GM12878 (cell line): ENCODE results near the gene SYTL2. TPM values are rescaled to one million over a fixed set of nuclear protein-coding genes. Genes with fewer than 3 reads are reported as not detected.

Experiments
- ATAC-seq: fragments of 200-7000 bp; cut with Tn5 transposase; 3 replicates; pipeline ENCODE4 v1.9.1; 2020; ENCODE audit warnings: mild to moderate bottlenecking, moderate library complexity
- BruUV-seq: library from RNA; stranded (reverse); fragments of 400-500 nt; replicated peaks from 2 replicates; lab custom pipeline; 2021; lab: Mats Ljungman, UMichigan
- CTCF ChIA-PET: fragments of 300-600 bp; sonication (Branson Sonifier 250); formaldehyde crosslinking; extraction: SDS; loops from one replicate; lab custom pipeline; 2021; ENCODE audit warnings: inconsistent platforms; lab: Yijun Ruan, JAX
- POLR2A ChIA-PET: fragments of 350-600 bp; formaldehyde crosslinking; extraction: SDS; loops from one replicate; lab custom pipeline; 2021; ENCODE audit warnings: inconsistent platforms; lab: Charles Lee
- RAD21 ChIA-PET: fragments of 300-600 bp; sonication (Branson Sonifier 250); formaldehyde crosslinking; loops from one replicate; lab custom pipeline; 2023; ENCODE audit warnings: antibody characterized with exemption; ENCODE audit not compliant: unreplicated experiment; lab: Charles Lee
- SMC1A ChIA-PET: fragments of 300-600 bp; sonication (Branson Sonifier 250); formaldehyde crosslinking; loops from one replicate; lab custom pipeline; 2023; ENCODE audit not compliant: unreplicated experiment, uncharacterized antibody; lab: Charles Lee
- DNase-seq: peaks from one replicate; pipeline ENCODE4 v3.0.0-alpha.2; 2011; ENCODE audit warnings: low read depth, low spot score
- FAIRE-seq: peaks from 3 replicates; lab custom pipeline; 2011; peaks lifted over from hg19 to GRCh38; lab: Jason Lieb, UNC
- H2AFZ ChIP-seq: 2 replicates; pipeline ENCODE4 v1.6.0; 2011; ENCODE audit warnings: low read depth, low read length, control low read depth; ENCODE audit not compliant: control insufficient read depth
- H3K27ac ChIP-seq: 2 replicates; pipeline ENCODE4 v1.5.1; 2011; ENCODE audit warnings: control low read depth; ENCODE audit not compliant: control insufficient read depth, insufficient read depth
- H3K27me3 ChIP-seq, 2 experiments: replicated peaks in 1 of 2; 2 replicates each; pipeline versions ENCODE4 v1.6.0 to v1.6.1; 2011; ENCODE audit warnings: low read length in 1 of 2; ENCODE audit not compliant: control insufficient read depth in 2 of 2, insufficient read depth in 2 of 2
- H3K36me3 ChIP-seq, 2 experiments: 2 replicates each; pipeline ENCODE4 v1.5.1; 2011; ENCODE audit warnings: low read length in 1 of 2; ENCODE audit not compliant: control insufficient read depth in 2 of 2, insufficient read depth in 2 of 2
- H3K4me1 ChIP-seq: 2 replicates; pipeline ENCODE4 v1.6.1; 2011; ENCODE audit warnings: mild to moderate bottlenecking, low read length, moderate library complexity, mixed read lengths; ENCODE audit not compliant: control insufficient read depth, insufficient read depth
- H3K4me2 ChIP-seq: 2 replicates; pipeline ENCODE4 v1.6.0; 2011; ENCODE audit warnings: control low read depth; ENCODE audit not compliant: control insufficient read depth, insufficient read depth
- H3K4me3 ChIP-seq: fragments of 200-600 bp; sonication (generic); 2 replicates; pipeline ENCODE4 v1.5.1; 2016
- H3K79me2 ChIP-seq: 2 replicates; pipeline ENCODE4 v1.6.0; 2011; ENCODE audit warnings: low read length; ENCODE audit not compliant: control insufficient read depth, insufficient read depth
- H3K9ac ChIP-seq: 2 replicates; pipeline ENCODE4 v1.8.0; 2011; ENCODE audit warnings: low read length, control low read depth, mixed read lengths; ENCODE audit not compliant: control insufficient read depth, insufficient read depth
- H3K9me3 ChIP-seq: replicated peaks from 3 replicates; pipeline ENCODE4 v1.5.1; 2011; ENCODE audit warnings: mild to moderate bottlenecking, low read length; ENCODE audit not compliant: control insufficient read depth, insufficient read depth
- H4K20me1 ChIP-seq: 2 replicates; pipeline ENCODE4 v1.6.0; 2011; ENCODE audit not compliant: control insufficient read depth, insufficient read depth
- BCLAF1 ChIP-seq: fragments of 450-650 bp; IDR thresholded peaks from 2 replicates; pipeline ENCODE4 v1.6.1; 2017; ENCODE audit warnings: antibody characterized with exemption, mild to moderate bottlenecking, moderate library complexity
- HCFC1 ChIP-seq: fragments of 150-350 bp; IDR thresholded peaks from 2 replicates; pipeline ENCODE4 v1.6.1; 2014; ENCODE audit warnings: low read length
- HSF1 ChIP-seq: fragments of 150-350 bp; IDR thresholded peaks from 2 replicates; pipeline ENCODE4 v1.6.1; 2014; ENCODE audit warnings: mild to moderate bottlenecking, low read depth, low read length
- MAX ChIP-seq: IDR thresholded peaks from 2 replicates; pipeline ENCODE4 v1.6.1; 2012; ENCODE audit warnings: low read depth, low read length, improper control_type of control experiment
- MEF2A ChIP-seq: IDR thresholded peaks from 2 replicates; pipeline ENCODE4 v1.6.1; 2011; ENCODE audit warnings: low read depth, mild to moderate bottlenecking, low read length, moderate library complexity; ENCODE audit not compliant: insufficient read depth
- MTA2 ChIP-seq: fragments of 450-650 bp; IDR thresholded peaks from 2 replicates; pipeline ENCODE4 v1.6.1; 2016; ENCODE audit warnings: low read depth, mild to moderate bottlenecking, moderate library complexity
- NR2F1 ChIP-seq: fragments of 450-650 bp; conservative IDR thresholded peaks from 2 replicates; pipeline ENCODE4 v1.6.1; 2017; ENCODE audit warnings: mild to moderate bottlenecking
- PAX8 ChIP-seq: fragments of 450-650 bp; IDR thresholded peaks from 2 replicates; pipeline ENCODE4 v1.6.1; 2017; ENCODE audit warnings: mild to moderate bottlenecking, moderate library complexity
- PBX3 ChIP-seq: IDR thresholded peaks from 2 replicates; pipeline ENCODE4 v1.6.1; 2011; ENCODE audit warnings: mild to moderate bottlenecking, low read depth, low read length, moderate library complexity; ENCODE audit not compliant: insufficient replicate concordance
- TARDBP ChIP-seq: IDR thresholded peaks from 2 replicates; pipeline ENCODE4 v1.6.1; 2016; ENCODE audit warnings: borderline replicate concordance
- ZBED1 ChIP-seq: IDR thresholded peaks from 2 replicates; pipeline ENCODE4 v1.6.1; 2016; ENCODE audit warnings: borderline replicate concordance
- ZNF622 ChIP-seq: fragments of 450-650 bp; IDR thresholded peaks from 2 replicates; pipeline ENCODE4 v1.6.1; 2017; ENCODE audit warnings: mild to moderate bottlenecking, inconsistent platforms
- ZSCAN29 ChIP-seq: fragments of 450-650 bp; IDR thresholded peaks from 2 replicates; pipeline ENCODE4 v1.6.1; 2017; ENCODE audit warnings: mild to moderate bottlenecking, moderate library complexity
- WGBS: methylation state at CpG from one replicate; pipeline ENCODE4 v1.1.6; 2016; ENCODE audit warnings: low lambda C conversion rate; ENCODE audit not compliant: insufficient replicate concordance, insufficient coverage; ENCODE audit errors: missing lambda C conversion rate; 5-methylcytosine and 5-hydroxymethylcytosine counted together
- in situ Hi-C: fragments of 300-500 bp; cut with MboI; formaldehyde crosslinking; loops from 9 replicates; pipeline ENCODE4 v1.14.3; 2018; ENCODE audit warnings: mixed read lengths
- intact Hi-C: fragments of 100-400 bp; cut with micrococcal nuclease; formaldehyde crosslinking; loops from one replicate; pipeline ENCODE4 v1.14.2; 2022; ENCODE audit not compliant: unreplicated experiment
- polyA plus RNA-seq, 11 experiments: library from polyadenylated mRNA; depleted of rRNA in 4 of 11; unstranded in 6 of 11; stranded (reverse) in 5 of 11; fragments of >200 nt; fragmentation: Nextera tagmentation in 4 of 11; fragmentation: Illumina TruSeq in 1 of 11; extraction: Ambion mirVana in 4 of 11; extraction: Trizol in 1 of 11; gene quantifications; 1 replicate in 1 of 11; 2 replicates in 10 of 11; pipeline versions ENCODE4 v1.2.1 to v1.2.3, GENCODE V29; 2011 to 2016; ENCODE audit warnings: inconsistent platforms in 2 of 11, missing spikeins in 2 of 11, low read depth in 1 of 11
- total RNA-seq, 4 experiments: library from RNA; depleted of rRNA in 3 of 4; stranded (reverse); fragments of >200 nt in 3 of 4; fragmentation: Illumina TruSeq in 1 of 4; extraction: Trizol in 1 of 4; gene quantifications; 2 replicates each; pipeline versions ENCODE4 v1.2.1 to v1.2.3, GENCODE V29; 2013 to 2021

The SYTL2 gene
- total and polyA plus RNA-seq, 10 of the 15 experiments (the other 5 are each of a cell fraction or from before 2014, with no cell fraction given), result 0.02 to 1.4 (median 0.31) TPM; not detected in 2

- ChIA-PET CTCF (interaction anchor here (1.4 to 3.2 kb wide), 2 partner anchors 11 to 134 kb away, joined by 3 to 9 read pairs; no protein-coding TSS in a partner anchor), RAD21 (no interaction called here), SMC1A (no interaction called here), POLR2A (no interaction called here)
- BruUV-seq, result no TSS peak
- Histone ChIP-seq H3K4me3 (no peak overlapping the region), H3K27me3 (no peaks in the 10 kb centered on the region; a peak in 1 of 4 replicates), H3K9me3 (no peaks in the 10 kb centered on the region), H3K27ac (no peak overlapping the region), H3K4me1 (no peaks in the 10 kb centered on the region), H3K9ac (no peak overlapping the region), H3K79me2 (no peaks in the 10 kb centered on the region), H3K36me3 (no peaks in the 10 kb centered on the region), H2AFZ (no peak overlapping the region), H4K20me1 (no peaks in the 10 kb centered on the region), H3K4me2 (no peak overlapping the region)
- WGBS, result 27% methylated on average over 3 of the region's 3 CpGs
- DNase-seq, result no peak
- no peak for ATAC-seq
- TF ChIP-seq ZNF622 (no peak), ZBED1 (no peak), BCLAF1 (no peak), PAX8 (no peak), HCFC1 (no peak), MEF2A (no peak), PBX3 (no peak), MAX (no peak), NR2F1 (no peak), HSF1 (no peak), MTA2 (no peak), ZSCAN29 (no peak), TARDBP (no peak)
- no peak for FAIRE-seq
- intact Hi-C loops (loop anchor here (5.0 kb wide), 2 partner anchors 133 to 228 kb away; no protein-coding TSS in a partner anchor), in situ Hi-C loops (loop anchor here (10.0 kb wide), 1 partner anchor 231 kb away; no protein-coding TSS in a partner anchor)
Measured at GRCh38 chr11:85825616-85826015, 14.7 kb upstream of the SYTL2 start.
